GM10248 (cell line): Measurements from ENCODE around the gene CAPSL.

Source experiments
- CTCF ChIA-PET: fragments of 300-600 bp; sonication (Branson Sonifier 250); formaldehyde crosslinking; extraction: SDS; loops from one replicate; lab custom pipeline; 2021; ENCODE audit warnings: antibody characterized with exemption; lab: Yijun Ruan, JAX
- POLR2A ChIA-PET: fragments of 350-650 bp; sonication (Branson Sonifier 250); formaldehyde crosslinking; extraction: SDS; loops from one replicate; lab custom pipeline; 2020; ENCODE audit warnings: antibody characterized with exemption; lab: Yijun Ruan, JAX
- DNase-seq: peaks from one replicate; pipeline ENCODE4 v3.0.0; 2012; ENCODE audit errors: extremely low spot score
- TF ChIP-seq, protein P1 (sequence below): IDR thresholded peaks from 2 replicates; pipeline ENCODE4 v1.5.1; 2012; ENCODE audit warnings: mild to moderate bottlenecking, low read depth; ENCODE audit errors: extremely low read depth, missing control alignments, control extremely low read depth

Gene CAPSL

DNA sequence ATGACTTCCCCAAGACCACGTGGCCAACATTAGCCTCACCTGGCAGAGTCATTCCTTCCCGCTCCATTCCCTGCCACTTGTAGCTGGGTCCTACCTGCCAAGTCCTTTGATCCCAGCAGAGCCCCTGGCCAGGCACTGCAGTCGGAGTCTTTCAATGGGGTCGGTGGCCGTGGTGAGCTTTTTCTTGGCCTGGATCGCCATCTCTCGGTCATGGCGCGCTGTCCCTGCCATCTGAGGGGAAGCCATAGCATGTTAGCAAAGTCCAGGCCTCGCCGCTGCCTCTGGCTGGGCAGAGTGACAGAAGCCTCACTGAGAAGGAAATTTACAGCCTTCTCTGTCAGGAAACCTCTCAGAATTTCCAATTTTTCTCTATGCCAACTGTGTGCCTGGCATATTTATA, 17.5 kb downstream of the CAPSL start:
- POLR2A ChIA-PET = no interaction called here
- CTCF ChIA-PET = interaction anchor here (0.9 to 14.5 kb wide), 5 partner anchors 13 to 137 kb away, joined by 3 to 342 read pairs (median 3); no protein-coding TSS in a partner anchor

DNA sequence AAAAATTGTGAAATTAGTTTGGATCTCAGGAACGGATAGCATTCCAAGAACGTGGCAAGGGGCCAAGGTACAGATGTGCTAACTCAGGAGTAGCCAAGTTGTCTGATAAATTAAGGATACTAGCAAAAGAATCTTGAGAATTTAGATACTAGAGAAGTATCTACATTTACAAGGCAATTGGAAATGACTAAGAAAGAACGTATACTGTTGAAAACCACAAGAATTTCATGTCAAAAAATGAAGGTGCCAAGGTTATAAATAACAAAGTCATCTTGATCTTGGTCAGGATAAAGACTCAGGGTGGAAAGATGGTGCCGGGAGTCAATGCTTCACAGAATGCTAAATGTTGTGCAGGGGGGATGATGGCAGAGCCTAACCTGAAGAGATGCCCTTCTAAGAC, 19.2 kb downstream of the CAPSL start:
- POLR2A ChIA-PET = interaction anchor here (0.6 kb wide), 1 partner anchor 12 kb away, joined by 4 read pairs; no protein-coding TSS in a partner anchor
- CTCF ChIA-PET = interaction anchor here (0.7 to 14.5 kb wide), 5 partner anchors 7 to 299 kb away, joined by 3 to 342 read pairs (median 4); no protein-coding TSS in a partner anchor
- DNase-seq = no peak
- TF ChIP-seq, protein P1, sequence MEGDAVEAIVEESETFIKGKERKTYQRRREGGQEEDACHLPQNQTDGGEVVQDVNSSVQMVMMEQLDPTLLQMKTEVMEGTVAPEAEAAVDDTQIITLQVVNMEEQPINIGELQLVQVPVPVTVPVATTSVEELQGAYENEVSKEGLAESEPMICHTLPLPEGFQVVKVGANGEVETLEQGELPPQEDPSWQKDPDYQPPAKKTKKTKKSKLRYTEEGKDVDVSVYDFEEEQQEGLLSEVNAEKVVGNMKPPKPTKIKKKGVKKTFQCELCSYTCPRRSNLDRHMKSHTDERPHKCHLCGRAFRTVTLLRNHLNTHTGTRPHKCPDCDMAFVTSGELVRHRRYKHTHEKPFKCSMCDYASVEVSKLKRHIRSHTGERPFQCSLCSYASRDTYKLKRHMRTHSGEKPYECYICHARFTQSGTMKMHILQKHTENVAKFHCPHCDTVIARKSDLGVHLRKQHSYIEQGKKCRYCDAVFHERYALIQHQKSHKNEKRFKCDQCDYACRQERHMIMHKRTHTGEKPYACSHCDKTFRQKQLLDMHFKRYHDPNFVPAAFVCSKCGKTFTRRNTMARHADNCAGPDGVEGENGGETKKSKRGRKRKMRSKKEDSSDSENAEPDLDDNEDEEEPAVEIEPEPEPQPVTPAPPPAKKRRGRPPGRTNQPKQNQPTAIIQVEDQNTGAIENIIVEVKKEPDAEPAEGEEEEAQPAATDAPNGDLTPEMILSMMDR = no peak

More for the DNA sequence above, 17.5 kb downstream of the CAPSL start:
- DNase-seq = no peak
- TF ChIP-seq, protein P1 = no peak

DNA sequence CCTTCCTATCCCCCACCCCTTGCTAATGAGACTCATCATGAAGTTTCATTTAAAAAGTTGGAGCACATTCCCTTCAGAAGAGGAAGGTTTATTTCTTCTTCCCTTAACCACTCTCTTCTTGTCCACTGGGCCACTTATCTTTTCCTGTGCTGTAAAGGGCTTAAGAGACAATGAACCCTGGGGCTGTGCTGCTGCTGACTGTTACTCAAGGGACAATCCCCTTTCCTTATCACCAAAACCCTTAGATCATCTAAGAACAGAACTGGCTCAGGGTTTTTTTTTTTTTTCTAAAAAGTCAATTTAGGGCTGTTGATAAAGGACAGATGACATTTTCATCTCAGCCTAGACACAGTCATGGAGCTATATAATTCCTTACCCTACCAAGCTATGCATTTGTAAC, 29.6 kb downstream of the CAPSL start:
- CTCF ChIA-PET = interaction anchor here (0.9 to 5.3 kb wide), 5 partner anchors 10 to 258 kb away, joined by 3 to 44 read pairs (median 4); no protein-coding TSS in a partner anchor
- POLR2A ChIA-PET = no interaction called here
- DNase-seq = no peak
- TF ChIP-seq, protein P1 = no peak

DNA sequence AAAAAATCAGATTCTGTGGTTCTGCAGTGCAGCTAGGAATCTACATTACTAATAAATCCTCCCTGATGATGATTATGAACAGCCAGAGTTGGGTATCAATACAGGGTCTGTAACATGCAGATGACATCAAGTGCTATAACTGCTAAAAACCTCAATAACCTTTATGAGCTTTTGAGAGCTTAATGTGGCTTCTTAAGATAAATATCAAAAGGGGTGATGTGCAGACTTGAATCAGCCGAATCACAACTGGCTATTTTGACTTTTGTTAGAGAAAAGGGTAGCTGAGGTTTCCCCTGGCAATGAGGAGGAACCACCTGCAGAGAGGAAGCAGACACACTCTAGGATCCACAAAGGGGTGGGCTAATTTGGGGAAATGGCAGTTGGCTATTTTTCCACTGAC, 30.2 kb downstream of the CAPSL start:
- no peak for DNase-seq
- ChIA-PET CTCF (interaction anchor here (1.3 to 5.3 kb wide), 7 partner anchors 9 to 257 kb away, joined by 3 to 44 read pairs (median 4); no protein-coding TSS in a partner anchor), POLR2A (no interaction called here)
- TF ChIP-seq, protein P1 = no peak

DNA sequence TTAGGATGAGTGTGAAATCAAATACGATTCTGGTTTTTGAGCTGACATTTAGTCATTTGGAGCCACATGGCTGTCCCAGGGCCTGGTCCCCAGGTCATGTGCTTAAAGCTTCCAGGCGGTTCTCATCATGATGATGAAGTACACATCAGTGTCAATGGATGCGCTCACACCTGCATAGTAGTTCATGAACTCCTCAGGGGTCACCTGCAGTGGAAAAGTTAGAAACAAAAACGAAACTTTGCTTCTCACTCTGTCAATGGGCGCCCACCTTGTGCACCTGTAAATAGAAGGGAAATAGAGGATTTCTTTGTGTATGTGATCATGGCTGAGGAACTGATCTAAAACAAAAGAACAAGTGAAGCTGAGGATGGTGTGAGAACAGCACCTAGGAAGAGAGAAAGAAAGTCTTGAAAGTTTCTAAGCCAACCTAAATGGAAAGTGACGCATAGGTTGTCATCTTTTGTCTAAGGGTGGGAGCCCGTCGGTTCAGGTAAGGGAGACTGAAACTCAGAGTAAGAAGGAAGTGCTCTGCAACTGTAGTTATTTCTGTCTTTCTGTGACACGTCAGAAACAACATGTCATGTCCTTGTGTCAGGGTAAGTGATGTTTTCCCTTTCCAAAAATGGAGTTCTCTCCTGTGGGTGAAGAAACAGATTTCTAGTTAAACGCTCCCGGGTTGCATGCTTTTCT, 33.8 kb downstream of the CAPSL start:
- peak; percentile 57 for DNase-seq
- ChIA-PET POLR2A (no interaction called here), CTCF (interaction anchor here (0.9 to 5.3 kb wide), 6 partner anchors 10 to 101 kb away, joined by 3 to 44 read pairs (median 3); no protein-coding TSS in a partner anchor)
- TF ChIP-seq, protein P1 = no peak

DNA sequence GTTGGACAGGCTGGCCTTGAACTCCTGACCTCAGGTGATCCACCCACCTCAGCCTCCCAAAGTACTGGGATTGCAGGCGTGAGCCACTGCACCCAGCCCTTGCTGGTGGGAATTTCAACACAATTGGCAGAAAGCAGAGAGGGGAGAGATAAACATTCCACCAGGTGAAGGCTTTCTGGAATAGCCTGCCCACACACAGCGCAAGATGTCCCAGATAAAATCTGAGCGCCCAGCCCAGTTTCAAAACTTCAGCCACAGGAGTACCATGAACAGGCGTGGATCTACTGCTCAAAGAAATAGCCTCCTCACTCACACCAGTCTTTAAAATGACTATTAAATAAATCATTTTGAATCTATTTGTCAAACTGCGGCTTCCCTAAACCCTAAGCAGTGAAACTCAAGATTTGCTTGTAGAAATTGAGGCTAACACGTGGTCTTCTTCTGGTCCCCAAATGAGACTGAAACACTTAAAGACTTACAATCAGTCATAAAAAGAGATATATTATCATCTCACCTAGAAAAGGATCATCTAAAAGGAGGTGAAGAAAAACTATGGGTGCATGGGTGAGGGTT, 34.7 kb downstream of the CAPSL start:
- DNase-seq = no peak
- TF ChIP-seq, protein P1 = no peak
- ChIA-PET POLR2A (no interaction called here), CTCF (interaction anchor here (1.0 to 5.3 kb wide), 7 partner anchors 11 to 123 kb away, joined by 3 to 44 read pairs (median 5); no protein-coding TSS in a partner anchor)
